ENCODE measurements around the gene EPN3.

Gene EPN3

DNA sequence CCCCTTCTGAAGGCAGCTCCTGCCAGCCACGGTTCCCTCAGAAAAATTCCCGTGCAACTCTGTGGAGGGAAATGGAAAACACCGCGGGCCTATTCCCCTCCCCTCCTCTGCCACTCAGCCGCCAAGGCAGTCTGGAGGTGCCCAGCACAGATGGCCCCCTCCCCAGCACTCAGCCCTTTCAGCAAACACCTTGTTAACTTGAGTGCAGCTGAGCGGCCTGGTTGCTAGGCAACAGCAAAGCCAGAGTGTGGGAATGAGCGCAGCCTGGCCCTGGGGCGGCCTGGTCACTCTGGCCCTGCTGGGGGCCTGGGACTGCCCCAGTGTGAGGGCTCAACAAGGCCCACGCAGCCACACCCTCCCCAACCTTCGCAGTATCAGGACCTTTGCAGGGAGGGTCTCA lies 60.8 kb downstream of the EPN3 start:
- DNase-seq = peak; percentile 43 to 63

All from NCI-H2081 (cell line).